ENCODE results near the gene HCRTR1. TPM values are rescaled to one million over a fixed set of nuclear protein-coding genes. Genes with fewer than 3 reads are reported as not detected.

Gene HCRTR1
- total RNA-seq, 1 donor from 2014 or later, result 0.98 TPM

GRCh38 chr1:31632649-31633048 is 15.2 kb downstream of the HCRTR1 start:
- no peak for DNase-seq (ENCODE audit: low spot score in 2 of 2, unreplicated experiment in 2 of 2)
- Mint-ChIP-seq H3K27ac (no peak overlapping the region), H3K27me3 (ENCODE audit: low read depth) (no peaks in the 10 kb centered on the region), H3K9me3 (no peaks in the 10 kb centered on the region), H3K36me3 (peaks cover 9% of the 10 kb centered on the region), H3K4me3 (no peak overlapping the region), H3K4me1 (peaks cover 22% of the 10 kb centered on the region)
- no peak for TF ChIP-seq CTCF (IDR thresholded peaks at IDR 0.05; ENCODE audit: unreplicated experiment)

GRCh38 chr1:31633117-31633516 is 15.6 kb downstream of the HCRTR1 start:
- no peak for DNase-seq (ENCODE audit: low spot score in 2 of 2, unreplicated experiment in 2 of 2)
- peaks cover 6% of the 10 kb centered on the region for H3K36me3 Mint-ChIP-seq
- H3K27me3 Mint-ChIP-seq (ENCODE audit: low read depth), result no peaks in the 10 kb centered on the region
- peaks cover 21% of the 10 kb centered on the region for H3K4me1 Mint-ChIP-seq
- H3K9me3 Mint-ChIP-seq, result no peaks in the 10 kb centered on the region
- peak; percentile 17 for TF ChIP-seq CTCF (IDR thresholded peaks at IDR 0.05; ENCODE audit: unreplicated experiment)
- no peak overlapping the region for H3K27ac Mint-ChIP-seq
- H3K4me3 Mint-ChIP-seq, result no peak overlapping the region

GRCh38 chr1:31637915-31638673 is 20.6 kb downstream of the HCRTR1 start:
- Mint-ChIP-seq H3K27ac (peak overlapping the region; percentile 52), H3K4me3 (no peak overlapping the region)
- no peak for TF ChIP-seq CTCF (IDR thresholded peaks at IDR 0.05; ENCODE audit: unreplicated experiment)

GRCh38 chr1:31639543-31639942 is 22.1 kb downstream of the HCRTR1 start:
- no peak for TF ChIP-seq CTCF (IDR thresholded peaks at IDR 0.05; ENCODE audit: unreplicated experiment)
- no peak overlapping the region for H3K4me3 Mint-ChIP-seq
- DNase-seq (ENCODE audit: low spot score in 2 of 2, unreplicated experiment in 2 of 2), result no peak
- peaks cover 21% of the 10 kb centered on the region for H3K4me1 Mint-ChIP-seq
- no peaks in the 10 kb centered on the region for H3K9me3 Mint-ChIP-seq
- no peaks in the 10 kb centered on the region for H3K27me3 Mint-ChIP-seq (ENCODE audit: low read depth)
- H3K27ac Mint-ChIP-seq, result no peak overlapping the region
- no peaks in the 10 kb centered on the region for H3K36me3 Mint-ChIP-seq

More at GRCh38 chr1:31637915-31638673, 20.6 kb downstream of the HCRTR1 start:
- no peaks in the 10 kb centered on the region for H3K9me3 Mint-ChIP-seq
- H3K4me1 Mint-ChIP-seq, result peaks cover 11% of the 10 kb centered on the region
- no peak for DNase-seq (ENCODE audit: low spot score in 2 of 2, unreplicated experiment in 2 of 2)
- no peaks in the 10 kb centered on the region for H3K27me3 Mint-ChIP-seq (ENCODE audit: low read depth)
- no peaks in the 10 kb centered on the region for H3K36me3 Mint-ChIP-seq

DNA sequence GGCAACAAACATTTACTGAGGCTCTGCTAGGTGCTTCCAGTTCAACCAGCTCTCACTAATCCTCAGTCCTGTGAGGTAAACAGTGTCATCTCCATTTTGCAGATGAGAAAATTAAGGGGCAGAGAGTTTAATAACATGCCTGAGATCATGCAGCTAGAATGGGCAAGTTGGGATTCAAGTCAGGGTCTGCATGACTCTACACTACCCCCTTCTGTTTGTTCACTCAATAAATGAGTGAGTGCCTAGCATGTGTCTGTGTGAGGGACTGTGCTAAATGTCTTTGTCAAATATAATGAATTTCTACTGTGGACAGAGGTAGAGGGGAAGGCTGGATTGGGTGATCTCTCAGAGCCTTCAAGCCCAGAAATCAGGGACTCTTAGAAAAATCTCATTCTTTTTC is 22.7 kb downstream of the HCRTR1 start:
- no peak for DNase-seq (ENCODE audit: low spot score in 2 of 2, unreplicated experiment in 2 of 2)
- no peak overlapping the region for H3K27ac Mint-ChIP-seq
- peaks cover 24% of the 10 kb centered on the region for H3K4me1 Mint-ChIP-seq
- no peaks in the 10 kb centered on the region for H3K27me3 Mint-ChIP-seq (ENCODE audit: low read depth)
- H3K36me3 Mint-ChIP-seq, result no peaks in the 10 kb centered on the region
- H3K4me3 Mint-ChIP-seq, result no peak overlapping the region
- TF ChIP-seq CTCF (IDR thresholded peaks at IDR 0.05; ENCODE audit: unreplicated experiment), result no peak
- no peaks in the 10 kb centered on the region for H3K9me3 Mint-ChIP-seq

Measured in mesothelial cell of epicardium (in vitro differentiated cells).